Gastrocnemius medialis (tissue), 4 donors: ENCODE data around the gene SH3BP5. TPM values are rescaled to one million over a fixed set of nuclear protein-coding genes. Genes with fewer than 3 reads are reported as not detected.

Experiments used
- ATAC-seq, 2 donors: fragments of 150-250 bp; one replicate each; pipeline ENCODE4 v1.9.1; 2016
- DNase-seq, 2 donors: peaks; one replicate each; pipeline ENCODE4 v3.0.0-alpha.2; 2019
- H3K27ac ChIP-seq, 4 donors: fragments of 200-600 bp; sonication (generic); 1 replicate in 1 of 4; 2 replicates in 3 of 4; pipeline ENCODE4 v1.5.1; 2016 to 2018; ENCODE audit warnings: mild to moderate bottlenecking in 2 of 4, moderate library complexity in 1 of 4
- H3K27me3 ChIP-seq, 3 donors: fragments of 200-600 bp; sonication (generic) in 2 of 3; 1 replicate in 1 of 3; 2 replicates in 2 of 3; pipeline versions ENCODE4 v1.5.1 to v1.6.0; 2016 to 2019; ENCODE audit warnings: mild to moderate bottlenecking in 1 of 3, moderate library complexity in 1 of 3
- H3K36me3 ChIP-seq, 2 donors: fragments of 200-600 bp; sonication (generic) in 1 of 2; one replicate each; pipeline ENCODE4 v1.5.1; 2017 to 2018
- H3K4me1 ChIP-seq, 2 donors: fragments of 200-600 bp; sonication (generic) in 1 of 2; one replicate each; pipeline ENCODE4 v1.5.1; 2016 to 2017; ENCODE audit warnings: mild to moderate bottlenecking in 2 of 2
- H3K4me3 ChIP-seq, 4 donors: fragments of 200-600 bp; sonication (generic) in 3 of 4; 1 replicate in 1 of 4; 2 replicates in 3 of 4; pipeline ENCODE4 v1.5.1; 2016 to 2019; ENCODE audit warnings: mild to moderate bottlenecking in 2 of 4
- H3K9me3 ChIP-seq, 3 donors: fragments of 200-600 bp; sonication (generic) in 2 of 3; 1 replicate in 1 of 3; 2 replicates in 2 of 3; pipeline ENCODE4 v1.5.1; 2016 to 2019
- CTCF ChIP-seq, 5 experiments: fragments of 450-650 bp in 3 of 5; fragments of 200-600 bp in 2 of 5; sonication (generic) in 2 of 5; IDR thresholded peaks in 4 of 5; conservative IDR thresholded peaks in 1 of 5; 1 replicate in 4 of 5; 2 replicates in 1 of 5; pipeline ENCODE4 v1.5.1; 2016 to 2019; ENCODE audit warnings: antibody characterized with exemption in 5 of 5, mild to moderate bottlenecking in 3 of 5, moderate library complexity in 3 of 5
- POLR2A ChIP-seq, 2 donors: fragments of 450-650 bp; IDR thresholded peaks; one replicate each; pipeline ENCODE4 v1.6.1; 2017; ENCODE audit warnings: antibody characterized with exemption in 2 of 2, mild to moderate bottlenecking in 2 of 2, moderate library complexity in 2 of 2
- in situ Hi-C, 4 donors: fragments of 200-750 bp; cut with MboI; loops; one replicate each; pipeline versions ENCODE4 v1.15.0 to v1.8.0; 2017; ENCODE audit warnings: low sequenced_read_pairs in 4 of 4
- intact Hi-C: fragments of 100-400 bp; cut with DNase I; formaldehyde crosslinking; loops from one replicate; pipeline ENCODE4 v1.15.1; 2023; ENCODE audit warnings: low total_unique reads
- total RNA-seq, 4 donors: library from RNA; depleted of rRNA; stranded (reverse); fragments of >200 nt; gene quantifications; one replicate each; pipeline versions ENCODE4 v1.1.0 to v1.2.3, GENCODE V29; 2016

The SH3BP5 gene
- total RNA-seq, 4 donors from 2014 or later, result 31.5 to 111 (median 75.5) TPM

- no peaks in the 10 kb centered on the region for H3K9me3 ChIP-seq
- in situ Hi-C loops, result no loop called here
- no peak for DNase-seq
Observed at GRCh38 chr3:15295506-15295905, 36.9 kb downstream of the SH3BP5 start.

GRCh38 chr3:15294929-15295328, 37.5 kb downstream of the SH3BP5 start:
- intact Hi-C loops, result no loop called here
- peak in 1 of 2 donors; percentile 44 for DNase-seq

More at GRCh38 chr3:15295506-15295905, 36.9 kb downstream of the SH3BP5 start:
- no peak overlapping the region for H3K4me3 ChIP-seq
- ATAC-seq, result peak; percentile 13 to 45
- H3K4me1 ChIP-seq, result peaks cover 55 to 56% of the 10 kb centered on the region in 2 donors
- TF ChIP-seq POLR2A (IDR thresholded peaks at IDR 0.05) (no peak), CTCF (IDR thresholded peaks at IDR 0.05 in 4 of 5, conservative IDR thresholded peaks at IDR 0.05 in 1 of 5) (no peak)
- H3K27ac ChIP-seq, result peak overlapping the region; percentile 67 to 89 (median 82)
- H3K36me3 ChIP-seq, result no peaks in the 10 kb centered on the region
- intact Hi-C loops, result no loop called here
- H3K27me3 ChIP-seq, result no peaks in the 10 kb centered on the region

GRCh38 chr3:15292765-15293522, 39.4 kb downstream of the SH3BP5 start:
- Histone ChIP-seq H3K4me3 (no peak overlapping the region), H3K4me1 (peaks cover 46 to 49% of the 10 kb centered on the region in 2 donors), H3K27me3 (no peaks in the 10 kb centered on the region), H3K27ac (peak overlapping the region; percentile 77 to 89 (median 82)), H3K36me3 (no peaks in the 10 kb centered on the region), H3K9me3 (no peaks in the 10 kb centered on the region)
- intact Hi-C loops (loop anchor here (1.0 kb wide), 1 partner anchor 22 kb away; no protein-coding TSS in a partner anchor), in situ Hi-C loops (no loop called here)
- TF ChIP-seq CTCF (IDR thresholded peaks at IDR 0.05 in 4 of 5, conservative IDR thresholded peaks at IDR 0.05 in 1 of 5) (no peak), POLR2A (IDR thresholded peaks at IDR 0.05) (peak; percentile 49 to 52)
- ATAC-seq (peak; percentile 28 to 80), DNase-seq (peak; percentile 36 to 90)

More at GRCh38 chr3:15294929-15295328, 37.5 kb downstream of the SH3BP5 start:
- peak in 1 of 2 donors; percentile 6 for ATAC-seq
- Histone ChIP-seq H3K9me3 (no peaks in the 10 kb centered on the region), H3K4me1 (peaks cover 49 to 53% of the 10 kb centered on the region in 2 donors), H3K36me3 (no peaks in the 10 kb centered on the region), H3K27ac (peak overlapping the region; percentile 67 to 89 (median 82)), H3K27me3 (no peaks in the 10 kb centered on the region), H3K4me3 (no peak overlapping the region)
- in situ Hi-C loops, result no loop called here
- TF ChIP-seq CTCF (IDR thresholded peaks at IDR 0.05 in 4 of 5, conservative IDR thresholded peaks at IDR 0.05 in 1 of 5) (no peak), POLR2A (IDR thresholded peaks at IDR 0.05) (no peak)

- in situ Hi-C loops (no loop called here), intact Hi-C loops (no loop called here)
- Histone ChIP-seq H3K27me3 (no peaks in the 10 kb centered on the region), H3K4me3 (no peak overlapping the region), H3K36me3 (no peaks in the 10 kb centered on the region), H3K4me1 (peaks cover 54 to 57% of the 10 kb centered on the region in 2 donors), H3K27ac (peak overlapping the region; percentile 77 to 89 (median 82)), H3K9me3 (no peaks in the 10 kb centered on the region)
- ATAC-seq, result no peak
- DNase-seq, result no peak
- TF ChIP-seq CTCF (IDR thresholded peaks at IDR 0.05 in 4 of 5, conservative IDR thresholded peaks at IDR 0.05 in 1 of 5) (no peak), POLR2A (IDR thresholded peaks at IDR 0.05) (no peak)
Observed at GRCh38 chr3:15291589-15292541, 40.5 kb downstream of the SH3BP5 start.
